ENCODE data around the gene SNAP91. TPM values are rescaled to one million over a fixed set of nuclear protein-coding genes. Genes with fewer than 3 reads are reported as not detected.

The SNAP91 gene, protein sequence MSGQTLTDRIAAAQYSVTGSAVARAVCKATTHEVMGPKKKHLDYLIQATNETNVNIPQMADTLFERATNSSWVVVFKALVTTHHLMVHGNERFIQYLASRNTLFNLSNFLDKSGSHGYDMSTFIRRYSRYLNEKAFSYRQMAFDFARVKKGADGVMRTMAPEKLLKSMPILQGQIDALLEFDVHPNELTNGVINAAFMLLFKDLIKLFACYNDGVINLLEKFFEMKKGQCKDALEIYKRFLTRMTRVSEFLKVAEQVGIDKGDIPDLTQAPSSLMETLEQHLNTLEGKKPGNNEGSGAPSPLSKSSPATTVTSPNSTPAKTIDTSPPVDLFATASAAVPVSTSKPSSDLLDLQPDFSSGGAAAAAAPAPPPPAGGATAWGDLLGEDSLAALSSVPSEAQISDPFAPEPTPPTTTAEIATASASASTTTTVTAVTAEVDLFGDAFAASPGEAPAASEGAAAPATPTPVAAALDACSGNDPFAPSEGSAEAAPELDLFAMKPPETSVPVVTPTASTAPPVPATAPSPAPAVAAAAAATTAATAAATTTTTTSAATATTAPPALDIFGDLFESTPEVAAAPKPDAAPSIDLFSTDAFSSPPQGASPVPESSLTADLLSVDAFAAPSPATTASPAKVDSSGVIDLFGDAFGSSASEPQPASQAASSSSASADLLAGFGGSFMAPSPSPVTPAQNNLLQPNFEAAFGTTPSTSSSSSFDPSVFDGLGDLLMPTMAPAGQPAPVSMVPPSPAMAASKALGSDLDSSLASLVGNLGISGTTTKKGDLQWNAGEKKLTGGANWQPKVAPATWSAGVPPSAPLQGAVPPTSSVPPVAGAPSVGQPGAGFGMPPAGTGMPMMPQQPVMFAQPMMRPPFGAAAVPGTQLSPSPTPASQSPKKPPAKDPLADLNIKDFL
- 0.16 and 0.53 TPM in 2 replicates for total RNA-seq
- 0.43 and 1.4 TPM in 2 replicates for polyA plus RNA-seq

DNA sequence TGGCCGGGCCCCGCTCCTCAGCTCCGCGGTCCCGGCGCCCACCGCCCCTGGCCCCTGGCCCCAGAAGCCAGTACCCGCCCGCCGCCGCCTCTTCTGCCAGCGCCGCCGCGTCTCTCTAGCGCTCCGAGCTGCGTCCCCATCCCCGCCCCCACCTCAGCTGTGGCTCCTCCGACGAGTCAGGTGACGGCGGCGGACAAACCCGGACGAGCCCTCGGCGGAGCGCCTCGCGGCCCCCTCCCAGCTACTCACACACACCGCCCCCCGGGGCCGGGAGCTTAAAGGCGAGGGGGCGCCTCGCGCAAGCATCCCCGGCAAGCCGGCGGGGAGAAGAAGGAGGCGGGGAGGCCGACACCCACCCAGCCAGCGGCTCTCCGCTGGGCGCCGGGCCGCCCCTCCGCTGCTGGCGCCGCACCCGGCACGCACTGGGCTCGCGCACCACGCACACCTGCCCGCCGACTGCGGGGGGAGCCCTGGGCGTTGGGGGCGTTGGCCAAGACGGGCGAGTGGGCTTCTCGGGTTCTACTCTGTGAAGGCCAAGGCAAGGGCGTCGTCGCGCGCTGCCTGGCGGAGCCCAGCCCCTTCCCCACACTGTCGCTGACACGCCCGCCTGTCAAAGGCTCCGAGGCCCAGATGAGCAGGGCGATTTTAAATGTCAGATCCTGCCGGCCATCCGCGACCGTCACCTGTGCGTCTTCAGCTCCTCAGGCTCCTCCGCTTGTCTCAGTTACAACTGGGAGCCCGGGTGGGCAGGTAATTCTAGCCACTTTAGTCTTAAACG, at the start of gene SNAP91:
Gene SNAP91 (minus strand): TSS at position 132 of the 778 bp plus-strand sequence. CDS start 1,174 bp downstream, outside the sequence.
- Histone ChIP-seq H3K27ac (no peak within 1 kb of the TSS), H3K4me3 (peak within 1 kb of the TSS; percentile 57), H3K79me2 (no peaks in the 10 kb centered on the region), H3K4me1 (ENCODE audit: insufficient read depth) (no peaks in the 10 kb centered on the region), H3K36me3 (replicated peaks; ENCODE audit: insufficient read depth, low read depth) (no peaks in the 10 kb centered on the region), H3K4me2 (peak within 1 kb of the TSS; percentile 98), H3K9me2 (replicated peaks; ENCODE audit: insufficient read depth) (no peaks in the 10 kb centered on the region), H3K27me3 (peaks cover 62% of the 10 kb centered on the region), H3K9me3 (ENCODE audit: low read depth) (peaks cover 4% of the 10 kb centered on the region), H4K20me1 (ENCODE audit: insufficient read depth, poor library complexity, severe bottlenecking) (no peaks in the 10 kb centered on the region), H2AFZ (peak within 1 kb of the TSS; percentile 95)
- under 1% methylated on average over 54 of the region's 83 CpGs for WGBS (ENCODE audit: low lambda C conversion rate, missing lambda C conversion rate)
- peak; percentile 63 for DNase-seq (ENCODE audit: low spot score)
- TF ChIP-seq EZH2 (IDR thresholded peaks at IDR 0.05; ENCODE audit: borderline replicate concordance), result peak; percentile 90
- TF ChIP-seq EZH2phosphoT487 (IDR thresholded peaks at IDR 0.05; ENCODE audit: low read depth, severe bottlenecking, unreplicated experiment), result no peak

DNA sequence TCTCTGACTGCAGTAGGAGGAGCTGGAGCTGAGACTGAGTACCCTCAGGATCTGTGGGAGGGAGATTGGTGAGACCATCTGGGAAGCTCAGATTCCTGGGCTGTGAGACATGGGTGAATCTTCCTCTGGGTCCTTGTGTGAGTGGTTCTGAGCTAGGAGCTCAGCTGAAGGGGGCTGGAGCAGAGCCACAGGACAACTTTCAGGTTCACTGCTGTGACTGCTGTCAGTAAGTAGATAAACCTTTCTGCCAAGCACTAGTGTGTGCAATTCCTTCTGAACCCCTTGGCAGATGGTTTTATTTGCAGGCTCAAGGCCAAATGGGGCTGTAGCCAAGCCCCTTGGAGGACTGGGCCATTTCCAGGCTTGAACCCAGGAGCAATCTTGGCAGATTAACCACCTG, 49.6 kb upstream of the SNAP91 start:
- H3K4me1 ChIP-seq (ENCODE audit: insufficient read depth), result no peaks in the 10 kb centered on the region
- H3K36me3 ChIP-seq (replicated peaks; ENCODE audit: insufficient read depth, low read depth), result no peaks in the 10 kb centered on the region
- H3K4me3 ChIP-seq, result no peak overlapping the region
- H3K9me2 ChIP-seq (replicated peaks; ENCODE audit: insufficient read depth), result no peaks in the 10 kb centered on the region
- no peak overlapping the region for H3K4me2 ChIP-seq
- no peaks in the 10 kb centered on the region for H3K79me2 ChIP-seq
- TF ChIP-seq, protein P1, sequence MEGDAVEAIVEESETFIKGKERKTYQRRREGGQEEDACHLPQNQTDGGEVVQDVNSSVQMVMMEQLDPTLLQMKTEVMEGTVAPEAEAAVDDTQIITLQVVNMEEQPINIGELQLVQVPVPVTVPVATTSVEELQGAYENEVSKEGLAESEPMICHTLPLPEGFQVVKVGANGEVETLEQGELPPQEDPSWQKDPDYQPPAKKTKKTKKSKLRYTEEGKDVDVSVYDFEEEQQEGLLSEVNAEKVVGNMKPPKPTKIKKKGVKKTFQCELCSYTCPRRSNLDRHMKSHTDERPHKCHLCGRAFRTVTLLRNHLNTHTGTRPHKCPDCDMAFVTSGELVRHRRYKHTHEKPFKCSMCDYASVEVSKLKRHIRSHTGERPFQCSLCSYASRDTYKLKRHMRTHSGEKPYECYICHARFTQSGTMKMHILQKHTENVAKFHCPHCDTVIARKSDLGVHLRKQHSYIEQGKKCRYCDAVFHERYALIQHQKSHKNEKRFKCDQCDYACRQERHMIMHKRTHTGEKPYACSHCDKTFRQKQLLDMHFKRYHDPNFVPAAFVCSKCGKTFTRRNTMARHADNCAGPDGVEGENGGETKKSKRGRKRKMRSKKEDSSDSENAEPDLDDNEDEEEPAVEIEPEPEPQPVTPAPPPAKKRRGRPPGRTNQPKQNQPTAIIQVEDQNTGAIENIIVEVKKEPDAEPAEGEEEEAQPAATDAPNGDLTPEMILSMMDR (IDR thresholded peaks at IDR 0.05; ENCODE audit: poor library complexity), result no peak
- no peak for TF ChIP-seq EZH2 (IDR thresholded peaks at IDR 0.05; ENCODE audit: borderline replicate concordance)
- TF ChIP-seq EZH2phosphoT487 (IDR thresholded peaks at IDR 0.05; ENCODE audit: low read depth, severe bottlenecking, unreplicated experiment), result no peak
- H4K20me1 ChIP-seq (ENCODE audit: insufficient read depth, poor library complexity, severe bottlenecking), result no peaks in the 10 kb centered on the region
- no peaks in the 10 kb centered on the region for H3K27me3 ChIP-seq
- no peak overlapping the region for H3K27ac ChIP-seq
- no peak for DNase-seq (ENCODE audit: low spot score)
- no peaks in the 10 kb centered on the region for H3K9me3 ChIP-seq (ENCODE audit: low read depth)
- no peak overlapping the region for H2AFZ ChIP-seq

DNA sequence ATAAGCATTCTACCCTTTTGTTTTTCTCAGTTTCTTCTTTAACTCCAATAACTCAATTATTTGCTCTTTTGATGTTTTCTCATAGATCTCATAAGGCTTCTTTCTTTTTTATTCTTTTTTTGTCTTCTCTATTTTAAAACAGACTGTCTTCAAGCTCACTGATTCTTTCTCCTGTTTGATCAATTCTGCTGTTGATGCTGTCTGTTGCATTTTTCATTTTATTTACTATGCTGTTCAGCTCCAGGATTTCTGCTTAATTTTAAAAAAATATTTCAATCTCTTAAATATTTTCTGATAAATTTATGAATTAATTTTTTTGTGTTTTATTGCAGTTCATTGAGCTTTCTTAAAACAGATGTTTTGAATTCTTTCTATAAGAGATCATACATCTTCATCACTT, 48.1 kb upstream of the SNAP91 start:
- Histone ChIP-seq H2AFZ (no peak overlapping the region), H3K36me3 (replicated peaks; ENCODE audit: insufficient read depth, low read depth) (no peaks in the 10 kb centered on the region), H3K9me2 (replicated peaks; ENCODE audit: insufficient read depth) (no peaks in the 10 kb centered on the region), H3K4me3 (no peak overlapping the region), H3K27me3 (no peaks in the 10 kb centered on the region), H4K20me1 (ENCODE audit: insufficient read depth, poor library complexity, severe bottlenecking) (no peaks in the 10 kb centered on the region), H3K9me3 (ENCODE audit: low read depth) (no peaks in the 10 kb centered on the region), H3K4me1 (ENCODE audit: insufficient read depth) (no peaks in the 10 kb centered on the region), H3K79me2 (no peaks in the 10 kb centered on the region), H3K27ac (no peak overlapping the region), H3K4me2 (no peak overlapping the region)
- no peak for DNase-seq (ENCODE audit: low spot score)
- no peak for TF ChIP-seq EZH2 (IDR thresholded peaks at IDR 0.05; ENCODE audit: borderline replicate concordance)
- TF ChIP-seq EZH2phosphoT487 (IDR thresholded peaks at IDR 0.05; ENCODE audit: low read depth, severe bottlenecking, unreplicated experiment), result no peak
- TF ChIP-seq, protein P1 (IDR thresholded peaks at IDR 0.05; ENCODE audit: poor library complexity), result no peak
